ENCODE results near the gene TBC1D14.
"Not testable (repeated sequence)": the region's sequence is repeated elsewhere in the genome, so short reads cannot be mapped to it uniquely, and the experiment has no call there.

Gene TBC1D14

GRCh38 chr4:6910340-6910959, 824 bp downstream of the TBC1D14 start:
- DNase-seq, result no peak

- DNase-seq, result no peak
These were observed 1.6 kb downstream of the TBC1D14 start for GRCh38 chr4:6910960-6911874.

GRCh38 chr4:6911917-6912316, 2.3 kb downstream of the TBC1D14 start:
- DNase-seq, result not testable (repeated sequence)

GRCh38 chr4:6912441-6912840, 2.8 kb downstream of the TBC1D14 start:
- no peak for DNase-seq

- DNase-seq, result no peak
These were observed 3.8 kb downstream of the TBC1D14 start for GRCh38 chr4:6913350-6913905.

- peak; percentile 36 for DNase-seq
These were observed 4.8 kb downstream of the TBC1D14 start for GRCh38 chr4:6914448-6914847.

- DNase-seq, result no peak
These were observed 5.7 kb downstream of the TBC1D14 start for GRCh38 chr4:6915041-6916005.

- no peak for DNase-seq
These were observed 6.5 kb downstream of the TBC1D14 start for GRCh38 chr4:6916069-6916586.

GRCh38 chr4:6916587-6917460, 7.2 kb downstream of the TBC1D14 start:
- DNase-seq, result no peak

GRCh38 chr4:6917461-6918271, 8.0 kb downstream of the TBC1D14 start:
- DNase-seq, result no peak

GRCh38 chr4:6918338-6918737, 8.7 kb downstream of the TBC1D14 start:
- DNase-seq, result no peak

GRCh38 chr4:6920171-6920570, 10.5 kb downstream of the TBC1D14 start:
- no peak for DNase-seq

- no peak for DNase-seq
These were observed 13.9 kb downstream of the TBC1D14 start for GRCh38 chr4:6923507-6923906.

- no peak for DNase-seq
These were observed 14.7 kb downstream of the TBC1D14 start for GRCh38 chr4:6924361-6924779.

GRCh38 chr4:6925357-6925836, 15.8 kb downstream of the TBC1D14 start:
- no peak for DNase-seq

GRCh38 chr4:6926081-6926480, 16.5 kb downstream of the TBC1D14 start:
- no peak for DNase-seq

GRCh38 chr4:6926681-6927478, 17.3 kb downstream of the TBC1D14 start:
- DNase-seq, result no peak

GRCh38 chr4:6928081-6928480, 18.5 kb downstream of the TBC1D14 start:
- DNase-seq, result no peak

GRCh38 chr4:6929339-6929811, 19.7 kb downstream of the TBC1D14 start:
- no peak for DNase-seq

All from fibroblast of skin of back (primary cell).